HL-60 (cell line): ENCODE results near the gene PCTP.

Source experiments
- DNase-seq, 2 experiments: peaks; one replicate each; pipeline ENCODE4 v3.0.0-alpha.2; 2010 to 2020; ENCODE audit warnings: low read depth in 1 of 2, low spot score in 1 of 2
- H3K27ac ChIP-seq: fragments of 250-450 bp; sonication (Bioruptor Pico); replicated peaks from 2 replicates; pipeline ENCODE4 v1.5.1; 2020; ENCODE audit warnings: mild to moderate bottlenecking, moderate library complexity
- H3K27me3 ChIP-seq: fragments of 250-450 bp; sonication (Bioruptor Pico); 2 replicates; pipeline ENCODE4 v1.5.1; 2021; ENCODE audit warnings: mild to moderate bottlenecking, moderate library complexity; ENCODE audit not compliant: insufficient read depth, poor library complexity, severe bottlenecking
- H3K4me3 ChIP-seq: replicated peaks from 2 replicates; pipeline ENCODE4 v1.5.1; 2011; ENCODE audit warnings: mild to moderate bottlenecking, control low read depth, low read length; ENCODE audit not compliant: insufficient read depth
- CTCF ChIP-seq: IDR thresholded peaks from one replicate; pipeline ENCODE4 v1.5.1; 2011; ENCODE audit warnings: low read length, control low read depth, inconsistent platforms; ENCODE audit not compliant: insufficient read depth
- GABPA ChIP-seq: IDR thresholded peaks from 2 replicates; pipeline ENCODE4 v1.6.1; 2012; ENCODE audit warnings: low read depth
- POLR2AphosphoS5 ChIP-seq: IDR thresholded peaks from 2 replicates; pipeline ENCODE4 v1.6.1; 2012; ENCODE audit warnings: low read depth
- REST ChIP-seq: IDR thresholded peaks from 2 replicates; pipeline ENCODE4 v1.6.1; 2012; ENCODE audit warnings: low read depth; ENCODE audit not compliant: insufficient replicate concordance
- SPI1 ChIP-seq: IDR thresholded peaks from 2 replicates; pipeline ENCODE4 v1.6.1; 2012; ENCODE audit warnings: low read depth, mild to moderate bottlenecking, borderline replicate concordance

Gene PCTP

GRCh38 chr17:55740511-55741355, 10.1 kb upstream of the PCTP start:
- DNase-seq = no peak
- no peaks in the 10 kb centered on the region for H3K27me3 ChIP-seq
- H3K27ac ChIP-seq = no peak overlapping the region
- H3K4me3 ChIP-seq = no peak overlapping the region
- TF ChIP-seq POLR2AphosphoS5 = no peak
- no peak for TF ChIP-seq CTCF
- no peak for TF ChIP-seq SPI1
- no peak for TF ChIP-seq REST
- TF ChIP-seq GABPA = no peak

DNA sequence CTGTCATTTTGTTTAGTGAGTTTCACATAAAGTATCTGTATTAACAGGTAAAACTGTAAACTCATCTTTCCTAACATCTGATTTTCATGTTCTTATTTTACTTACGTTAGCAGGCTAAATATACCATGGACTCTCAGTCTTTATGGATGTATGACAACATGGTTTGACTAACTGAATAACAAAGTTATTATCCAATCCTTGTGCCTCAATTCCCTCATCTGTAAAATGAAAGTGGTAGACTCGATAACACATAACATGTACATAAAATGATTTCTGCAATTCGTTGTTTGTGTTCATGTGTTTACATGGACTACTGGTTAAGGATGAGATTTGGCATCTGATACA, 9.5 kb upstream of the PCTP start:
- Histone ChIP-seq H3K27ac (no peak overlapping the region), H3K4me3 (no peak overlapping the region), H3K27me3 (no peaks in the 10 kb centered on the region)
- TF ChIP-seq SPI1 (no peak), CTCF (no peak), REST (no peak), POLR2AphosphoS5 (no peak), GABPA (no peak)
- DNase-seq = no peak

DNA sequence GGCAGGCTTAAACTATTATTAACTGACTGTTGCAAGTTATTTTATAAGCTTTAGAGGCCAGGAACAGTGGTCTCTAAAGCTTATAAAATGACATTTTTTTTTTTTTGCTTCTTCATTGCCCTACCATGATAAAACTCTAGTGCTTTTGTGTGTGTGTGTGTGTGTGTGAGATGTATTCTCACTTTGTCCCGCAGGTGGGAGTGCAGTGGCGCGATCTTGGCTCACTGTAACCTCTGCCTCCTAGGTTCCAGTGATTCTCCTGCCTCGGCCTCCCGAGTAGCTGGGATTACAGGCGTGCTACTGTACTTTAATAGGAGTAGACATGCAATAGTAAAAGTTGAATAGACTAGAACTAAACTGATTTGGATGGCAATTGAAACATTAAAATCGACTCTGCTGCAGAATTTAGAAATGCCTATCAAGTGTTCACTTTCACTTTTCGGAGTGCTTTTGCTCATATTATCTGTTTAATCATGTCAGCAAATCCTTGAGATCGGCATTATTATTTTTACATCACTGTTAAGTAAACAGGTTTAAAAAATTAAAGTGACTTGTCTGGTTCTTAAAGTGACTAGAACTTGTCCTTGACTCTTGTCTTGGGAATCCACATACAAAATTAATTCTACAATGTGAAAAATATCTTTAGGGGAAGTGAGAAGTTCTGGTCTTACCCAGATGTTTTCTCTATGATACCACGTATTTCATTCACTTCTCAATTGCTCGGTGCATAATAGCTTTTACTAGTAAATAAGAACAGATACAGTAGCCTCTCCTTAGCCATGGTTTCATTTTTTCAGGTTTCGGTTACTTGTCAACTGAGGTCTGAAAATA, 8.4 kb upstream of the PCTP start:
- Histone ChIP-seq H3K4me3 (no peak overlapping the region), H3K27me3 (no peaks in the 10 kb centered on the region), H3K27ac (no peak overlapping the region)
- no peak for DNase-seq
- TF ChIP-seq REST (no peak), GABPA (no peak), SPI1 (no peak), POLR2AphosphoS5 (no peak), CTCF (no peak)
